Mucosa of descending colon (tissue), 3 donors: Measurements from ENCODE around the gene PHLDB3. TPM values are rescaled to one million over a fixed set of nuclear protein-coding genes. Genes with fewer than 3 reads are reported as not detected.
"Not testable (repeated sequence)": the region's sequence is repeated elsewhere in the genome, so short reads cannot be mapped to it uniquely, and the experiment has no call there.

ENCODE experiments used
- ATAC-seq: fragments of 200-7000 bp; cut with Tn5 transposase; one replicate; pipeline ENCODE4 v1.9.1; 2020; ENCODE audit warnings: mild to moderate bottlenecking, moderate library complexity
- DNase-seq, 3 donors: peaks; one replicate each; pipeline ENCODE4 v3.0.0-alpha.2; 2020
- H3K36me3 ChIP-seq: fragments of 200-600 bp; one replicate; pipeline ENCODE4 v1.8.0; 2021; ENCODE audit warnings: low read depth, mild to moderate bottlenecking
- H3K4me1 ChIP-seq: fragments of 200-600 bp; one replicate; pipeline ENCODE4 v1.8.0; 2021; ENCODE audit warnings: low read depth, mild to moderate bottlenecking
- H3K4me3 ChIP-seq: fragments of 200-600 bp; one replicate; pipeline ENCODE4 v1.8.0; 2021; ENCODE audit warnings: mild to moderate bottlenecking
- H3K9me3 ChIP-seq: fragments of 200-600 bp; one replicate; pipeline ENCODE4 v1.8.0; 2021; ENCODE audit warnings: mild to moderate bottlenecking
- intact Hi-C, 2 donors: fragments of 100-400 bp; cut with DNase I in 1 of 2; cut with micrococcal nuclease in 1 of 2; formaldehyde crosslinking; loops; one replicate each; pipeline versions ENCODE4 v1.11.0 to v1.11.1; 2022; cut with DNase I, micrococcal nuclease
- total RNA-seq, 3 donors: library from RNA; stranded (reverse); fragmentation: NEBNext Ultra II Directional in 2 of 3; extraction: Animal tissue kit (Norgen Biotek cat#: 25700) in 2 of 3; gene quantifications; one replicate each; pipeline versions ENCODE4 v1.2.1 to v1.2.4, GENCODE V29; 2021 to 2023
- TF ChIP-seq, protein P1 (sequence below): fragments of 200-600 bp; IDR thresholded peaks from one replicate; pipeline ENCODE4 v1.8.0; 2022; ENCODE audit warnings: antibody characterized with exemption, mild to moderate bottlenecking
- donor health status: DM: no; HTN: no; CAD: no; lungs with moderate emphysema.
- donor health status: DM: no; HTN: no; CAD: no.
- donor health status: DM: no; HTN: yes; CAD: no.

PHLDB3 gene
- total RNA-seq, 3 donors from 2014 or later: 13.2 to 22.4 (median 21.3) TPM

DNA sequence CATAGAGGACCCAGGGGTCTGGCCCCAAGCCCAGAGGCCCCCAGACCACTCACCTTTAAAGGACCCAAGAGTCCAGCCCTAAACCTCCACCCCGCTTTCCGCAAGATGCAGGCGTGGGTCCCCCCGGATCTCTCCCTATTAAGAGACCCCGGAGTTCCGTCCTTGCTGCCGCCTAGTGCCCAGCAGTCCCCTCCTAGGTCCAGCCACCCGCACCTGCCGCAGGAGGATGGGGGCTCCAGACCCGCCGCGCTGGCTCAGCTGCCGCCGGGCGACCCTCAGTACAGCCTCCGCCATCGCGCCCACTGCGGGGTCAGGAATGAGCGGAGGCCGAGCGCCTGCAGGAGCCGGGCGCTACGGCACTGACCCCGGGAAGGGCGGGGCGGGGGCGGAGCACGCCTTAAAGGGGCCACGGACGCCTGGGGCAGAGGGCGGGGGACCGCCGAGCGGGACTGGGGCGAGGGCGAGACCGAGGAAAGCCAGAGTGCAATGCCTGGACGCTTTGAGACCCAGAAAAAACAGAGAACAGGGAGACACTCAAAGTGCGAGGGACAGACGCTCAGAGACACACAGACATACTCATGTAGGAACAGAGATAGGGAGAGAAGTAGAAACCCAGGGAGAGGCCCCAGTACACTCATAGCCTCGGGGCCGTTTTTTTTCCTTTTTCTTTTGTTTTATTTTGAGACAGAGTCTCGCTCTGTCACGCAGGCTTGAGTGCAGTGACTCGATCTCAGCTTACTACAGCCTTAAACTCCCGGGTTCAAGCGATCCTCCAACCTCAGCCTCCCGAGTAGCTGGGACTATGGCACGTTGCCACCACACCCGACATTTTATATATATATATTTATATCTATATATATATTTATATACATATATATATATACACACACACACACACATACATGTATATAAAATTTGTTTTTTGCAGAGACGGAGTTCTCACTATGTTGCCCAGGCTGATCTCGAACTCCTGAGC lies 22.6 kb upstream of the PHLDB3 start, which contains the start of gene ETHE1:
Gene ETHE1, minus strand, starts transcription at position 318 of the 976 bp plus-strand sequence. Its CDS starts 24 bp downstream, at position 294.
- peaks cover 50% of the 10 kb centered on the region for H3K4me1 ChIP-seq
- H3K4me3 ChIP-seq: peak within 1 kb of the TSS; percentile 92
- ATAC-seq (peak; percentile 79), DNase-seq (peak; percentile 92 to 94 (median 93))
- TF ChIP-seq, protein P1, sequence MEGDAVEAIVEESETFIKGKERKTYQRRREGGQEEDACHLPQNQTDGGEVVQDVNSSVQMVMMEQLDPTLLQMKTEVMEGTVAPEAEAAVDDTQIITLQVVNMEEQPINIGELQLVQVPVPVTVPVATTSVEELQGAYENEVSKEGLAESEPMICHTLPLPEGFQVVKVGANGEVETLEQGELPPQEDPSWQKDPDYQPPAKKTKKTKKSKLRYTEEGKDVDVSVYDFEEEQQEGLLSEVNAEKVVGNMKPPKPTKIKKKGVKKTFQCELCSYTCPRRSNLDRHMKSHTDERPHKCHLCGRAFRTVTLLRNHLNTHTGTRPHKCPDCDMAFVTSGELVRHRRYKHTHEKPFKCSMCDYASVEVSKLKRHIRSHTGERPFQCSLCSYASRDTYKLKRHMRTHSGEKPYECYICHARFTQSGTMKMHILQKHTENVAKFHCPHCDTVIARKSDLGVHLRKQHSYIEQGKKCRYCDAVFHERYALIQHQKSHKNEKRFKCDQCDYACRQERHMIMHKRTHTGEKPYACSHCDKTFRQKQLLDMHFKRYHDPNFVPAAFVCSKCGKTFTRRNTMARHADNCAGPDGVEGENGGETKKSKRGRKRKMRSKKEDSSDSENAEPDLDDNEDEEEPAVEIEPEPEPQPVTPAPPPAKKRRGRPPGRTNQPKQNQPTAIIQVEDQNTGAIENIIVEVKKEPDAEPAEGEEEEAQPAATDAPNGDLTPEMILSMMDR: no peak
- no peaks in the 10 kb centered on the region for H3K36me3 ChIP-seq
- no peaks in the 10 kb centered on the region for H3K9me3 ChIP-seq
- intact Hi-C loops: no loop called here

DNA sequence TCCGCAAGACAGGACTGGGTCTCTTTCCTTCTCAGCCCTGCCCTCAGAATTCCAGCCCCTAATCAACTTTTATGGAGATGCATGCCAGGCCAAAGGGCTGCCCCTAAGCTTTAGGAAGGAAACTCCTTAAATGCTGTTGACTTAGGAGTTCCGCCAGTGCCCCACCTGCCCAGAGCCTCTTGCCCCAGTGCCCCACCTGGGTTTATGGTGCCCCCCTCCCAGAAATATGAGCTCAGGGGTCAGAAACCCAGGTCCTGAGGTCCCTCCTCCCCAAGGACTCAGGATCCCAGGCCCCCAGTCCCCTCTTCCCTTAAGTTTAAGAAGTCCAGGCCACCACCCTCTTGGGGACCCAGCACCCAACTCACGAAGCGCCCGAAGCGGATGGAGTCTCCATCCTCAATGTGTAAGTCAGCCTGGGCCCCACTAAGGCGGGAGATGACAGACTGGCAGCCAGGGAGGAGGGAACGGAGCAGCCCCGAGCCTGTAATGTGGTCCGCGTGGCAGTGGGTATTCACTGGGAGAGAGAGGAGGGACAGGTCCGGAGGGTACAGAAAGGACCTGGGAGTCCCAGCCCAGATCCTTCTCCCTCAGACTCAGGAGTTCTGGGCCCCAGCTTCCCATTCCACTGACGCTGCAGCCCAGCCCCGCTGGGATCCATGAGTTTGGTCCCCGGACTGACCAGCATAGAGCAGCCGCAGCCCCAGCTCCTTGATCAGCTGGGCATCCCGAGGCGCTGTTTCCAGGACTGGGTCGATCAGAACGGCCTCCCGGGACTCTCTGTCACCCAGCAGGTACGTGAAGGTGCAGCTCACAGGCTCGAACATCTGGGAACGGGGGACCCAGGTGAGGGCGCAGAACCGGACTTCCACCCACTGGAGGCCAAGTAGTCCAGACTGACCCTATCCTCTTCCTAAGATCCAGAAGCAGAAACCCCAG lies 21.6 kb upstream of the PHLDB3 start:
- H3K4me1 ChIP-seq: peaks cover 42% of the 10 kb centered on the region
- peak; percentile 78 to 87 (median 79) for DNase-seq
- intact Hi-C loops: no loop called here
- H3K9me3 ChIP-seq: no peaks in the 10 kb centered on the region
- peak; percentile 73 for ATAC-seq
- peak overlapping the region; percentile 92 for H3K4me3 ChIP-seq
- TF ChIP-seq, protein P1: no peak
- H3K36me3 ChIP-seq: no peaks in the 10 kb centered on the region

DNA sequence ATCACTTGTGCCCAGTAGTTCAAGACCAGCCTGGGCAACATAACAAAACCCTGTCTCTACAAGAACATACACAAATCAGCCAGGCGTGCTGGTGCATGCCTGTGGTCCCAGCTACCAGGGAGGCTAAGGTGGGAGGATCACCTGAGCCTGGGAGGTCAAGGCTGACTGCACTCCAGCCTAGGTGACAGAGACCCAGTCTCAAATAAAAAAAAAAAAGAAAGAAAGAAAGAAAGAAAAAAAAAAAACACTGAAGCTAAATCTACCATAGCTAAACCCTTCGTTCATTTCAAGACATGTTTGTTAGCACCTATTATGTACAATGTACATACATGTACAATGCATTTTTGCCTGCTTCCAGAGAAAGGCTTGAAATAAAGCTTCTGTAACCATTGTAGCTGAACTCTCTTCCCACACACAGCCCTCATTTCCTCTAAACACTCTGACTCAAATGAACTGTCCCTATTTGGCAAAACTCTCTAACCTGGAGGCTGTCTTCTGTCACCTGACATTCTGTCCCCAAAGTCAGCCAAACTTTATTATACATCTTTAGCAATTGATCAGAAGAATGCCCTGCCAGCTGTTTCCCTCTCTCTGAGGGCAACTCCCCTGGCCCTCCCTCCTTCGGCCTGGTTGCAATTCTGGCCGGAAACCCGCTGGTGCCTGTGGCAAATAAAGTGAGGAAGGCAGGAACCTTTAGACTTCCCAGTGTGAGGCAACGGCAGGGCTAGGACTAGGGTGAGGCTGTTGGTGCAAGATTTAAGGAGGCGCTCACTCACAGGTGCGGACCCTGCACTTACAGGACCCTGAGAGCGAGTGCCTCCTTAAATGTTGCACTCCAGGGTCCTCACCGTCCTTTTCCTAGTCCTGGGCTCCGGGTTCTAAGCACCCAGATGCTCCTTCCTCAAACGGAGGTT lies 20.6 kb upstream of the PHLDB3 start:
- peaks cover 36% of the 10 kb centered on the region for H3K4me1 ChIP-seq
- peak; percentile 85 to 87 (median 87) for DNase-seq
- intact Hi-C loops: loop anchor here in 1 of 2 donors (5.0 kb wide), 1 partner anchor 78 kb away; no protein-coding TSS in a partner anchor
- ATAC-seq: peak; percentile 80
- no peaks in the 10 kb centered on the region for H3K9me3 ChIP-seq
- TF ChIP-seq, protein P1: no peak
- H3K4me3 ChIP-seq: peak overlapping the region; percentile 92
- no peaks in the 10 kb centered on the region for H3K36me3 ChIP-seq

DNA sequence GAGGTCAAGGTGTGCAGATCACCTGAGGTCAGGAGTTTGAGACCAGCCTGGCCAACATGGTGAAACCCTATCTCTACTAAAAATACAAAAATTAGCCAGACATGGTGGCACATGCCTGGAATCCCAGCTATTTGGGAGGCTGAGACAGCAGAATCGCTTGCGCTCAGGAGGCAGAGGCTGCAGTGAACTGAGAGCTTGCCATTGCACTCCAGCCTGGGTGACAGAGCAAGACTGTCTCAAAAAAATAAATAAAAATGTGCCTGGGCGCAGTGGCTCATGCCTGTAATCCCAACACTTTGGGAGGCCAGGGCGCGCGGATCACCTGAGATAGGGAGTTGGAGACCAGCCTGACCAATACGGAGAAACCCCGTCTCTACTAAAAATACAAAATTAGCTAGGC lies 19.1 kb upstream of the PHLDB3 start:
- intact Hi-C loops: loop anchor here in 1 of 2 donors (5.0 kb wide), 1 partner anchor 76 kb away; no protein-coding TSS in a partner anchor
- H3K4me1 ChIP-seq: peaks cover 35% of the 10 kb centered on the region
- H3K36me3 ChIP-seq, H3K4me3 ChIP-seq, H3K9me3 ChIP-seq, ATAC-seq: not testable (repeated sequence)
- DNase-seq: peak in 1 of 3 donors; percentile 28

DNA sequence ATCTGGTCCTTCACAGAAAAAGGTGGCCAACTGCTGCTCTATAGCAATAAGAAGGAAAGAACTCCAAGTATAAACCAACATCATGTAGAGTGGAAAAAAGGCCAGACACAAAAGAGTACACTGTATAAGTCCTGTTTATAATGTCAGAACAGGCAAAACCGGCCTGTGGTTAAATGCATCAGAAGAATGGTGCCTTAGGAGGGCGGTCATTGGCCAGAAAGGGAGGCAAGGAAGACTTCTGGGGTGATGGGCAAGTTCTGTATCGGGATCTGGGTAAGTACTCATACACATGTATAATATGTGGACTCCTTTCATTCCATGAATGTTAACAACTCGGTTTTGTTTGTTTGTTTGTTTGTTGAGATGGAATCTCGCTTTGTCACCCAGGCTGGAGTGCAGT lies 18.4 kb upstream of the PHLDB3 start:
- Histone ChIP-seq H3K4me3 (no peak overlapping the region), H3K9me3 (no peaks in the 10 kb centered on the region), H3K4me1 (peaks cover 35% of the 10 kb centered on the region), H3K36me3 (no peaks in the 10 kb centered on the region)
- TF ChIP-seq, protein P1: no peak
- DNase-seq: no peak
- ATAC-seq: no peak
- intact Hi-C loops: loop anchor here in 1 of 2 donors (5.0 kb wide), 1 partner anchor 76 kb away; no protein-coding TSS in a partner anchor
